ENCODE results near the gene FHL1.

- TF ChIP-seq CTCF (IDR thresholded peaks at IDR 0.05) (no peak), EP300 (IDR thresholded peaks at IDR 0.05) (no peak), POLR2A (IDR thresholded peaks at IDR 0.05) (no peak)
Observed at GRCh38 chrX:136154998-136155397, 7.7 kb downstream of the FHL1 start.

Measured in suprapubic skin (tissue), 3 donors.